NCI-H510A (cell line): ENCODE measurements around the gene EML3.
A peak's percentile ranks its signal among the peaks of the same experiment; 100 is the strongest.
"Not testable (repeated sequence)": the region's sequence is repeated elsewhere in the genome, so short reads cannot be mapped to it uniquely, and the experiment has no call there.

Experiments used
- DNase-seq: peaks from one replicate; lab custom pipeline; 2025; lab: John Stamatoyannopoulos, UW

The EML3 gene

DNA sequence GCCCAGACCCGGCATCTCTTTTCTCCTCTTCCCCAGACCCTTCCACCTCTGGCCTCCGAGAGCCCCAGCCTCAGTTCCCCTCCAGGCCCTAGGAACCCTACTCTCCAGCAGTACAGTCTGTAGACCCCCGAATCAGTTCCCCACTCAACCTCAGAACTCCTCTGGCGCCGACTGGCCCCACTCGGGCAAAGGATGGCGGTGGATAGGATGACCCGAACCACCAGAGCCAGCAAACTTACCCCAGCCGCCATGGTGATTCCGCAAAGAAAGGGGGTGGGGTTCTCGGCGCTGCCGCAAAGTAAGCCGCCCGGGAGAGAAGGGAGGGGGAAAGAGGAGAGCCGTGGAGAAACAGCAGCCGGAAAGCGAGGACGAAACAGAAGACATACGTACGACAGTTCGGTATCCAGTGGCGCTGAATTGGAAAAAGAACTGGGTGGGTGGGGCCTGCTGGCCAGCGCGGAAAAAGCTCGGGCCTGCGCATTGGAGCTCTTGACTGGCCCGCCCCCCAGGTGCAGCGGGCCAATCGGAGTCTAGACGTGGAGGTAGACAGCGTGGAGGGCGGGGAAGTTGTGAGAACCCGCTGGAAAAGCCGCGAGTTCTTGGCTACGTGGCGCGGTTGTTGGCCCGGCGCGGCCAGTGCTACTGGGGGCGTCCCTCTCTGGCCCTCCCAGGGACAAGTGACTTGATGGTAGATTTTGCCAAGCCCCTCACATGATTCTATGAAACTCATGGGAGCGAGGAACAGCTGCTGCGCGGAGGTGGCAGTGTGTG, 38.8 kb downstream of the EML3 start, which contains the start of gene EEF1G:
Gene EEF1G (minus strand): TSS at position 300 of the 771 bp plus-strand sequence. CDS start 49 bp downstream, at position 251.
- peak; percentile 99 for DNase-seq

- DNase-seq = no peak
These were observed 39.5 kb downstream of the EML3 start for GRCh38 chr11:62573006-62573591.

DNA sequence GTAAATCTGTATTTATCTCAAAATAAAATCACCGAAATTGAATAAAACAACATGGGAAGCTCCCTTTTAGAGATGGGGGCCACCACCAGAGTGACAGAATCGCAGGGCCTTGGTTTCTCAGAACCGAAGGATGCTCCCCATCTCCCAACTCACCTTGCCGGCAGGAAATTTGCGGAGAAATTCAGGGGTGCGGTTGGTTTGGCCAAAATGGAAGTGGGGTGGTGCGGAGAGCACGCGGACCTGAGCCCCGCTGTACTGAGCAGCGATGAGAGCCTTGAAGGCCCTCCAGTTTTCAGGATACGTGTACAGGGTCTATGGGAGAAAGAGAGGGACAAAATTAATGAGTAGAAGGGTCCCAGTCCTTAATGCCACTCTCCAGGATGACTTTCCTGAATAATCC, 40.1 kb downstream of the EML3 start:
- DNase-seq = no peak

DNA sequence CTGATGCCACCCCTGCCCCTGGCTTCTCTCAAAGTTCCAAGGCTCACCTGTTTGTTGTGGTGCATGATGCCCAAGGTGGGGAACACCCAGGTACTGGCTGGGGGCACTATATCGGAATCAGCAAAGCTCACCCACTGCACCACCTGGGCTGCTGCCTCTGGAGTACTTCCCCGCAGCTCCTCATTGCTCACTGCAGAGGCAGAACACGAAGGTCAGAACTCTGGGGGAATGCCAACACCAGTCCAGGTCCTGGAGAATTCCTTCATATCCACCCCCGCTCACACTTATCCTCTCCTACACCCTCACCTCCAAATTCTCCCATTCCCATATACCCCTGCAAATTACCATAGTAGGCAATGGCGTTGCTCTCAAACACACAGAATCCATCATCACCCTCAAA, 41.1 kb downstream of the EML3 start:
- not testable (repeated sequence) for DNase-seq

GRCh38 chr11:62570903-62571302, 41.7 kb downstream of the EML3 start:
- not testable (repeated sequence) for DNase-seq

DNA sequence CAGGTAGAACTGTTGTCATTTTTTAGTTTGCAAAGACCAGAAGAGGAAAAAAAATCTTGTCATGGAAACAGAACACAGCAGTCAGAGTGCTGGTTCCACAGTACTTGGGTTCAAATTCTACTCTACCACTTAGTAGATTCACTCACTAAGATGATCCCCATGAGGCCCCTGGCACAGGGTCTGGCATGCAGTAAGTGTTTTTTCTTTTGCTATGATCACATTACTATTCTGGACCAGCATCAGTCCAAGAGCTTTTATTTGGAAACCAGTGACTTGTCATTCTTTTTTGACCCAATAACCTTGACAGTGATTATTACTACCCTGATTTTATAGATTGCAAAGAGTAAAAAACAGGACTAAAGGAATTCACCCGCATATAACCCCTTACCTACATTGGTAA, 43.0 kb downstream of the EML3 start:
- no peak for DNase-seq

DNA sequence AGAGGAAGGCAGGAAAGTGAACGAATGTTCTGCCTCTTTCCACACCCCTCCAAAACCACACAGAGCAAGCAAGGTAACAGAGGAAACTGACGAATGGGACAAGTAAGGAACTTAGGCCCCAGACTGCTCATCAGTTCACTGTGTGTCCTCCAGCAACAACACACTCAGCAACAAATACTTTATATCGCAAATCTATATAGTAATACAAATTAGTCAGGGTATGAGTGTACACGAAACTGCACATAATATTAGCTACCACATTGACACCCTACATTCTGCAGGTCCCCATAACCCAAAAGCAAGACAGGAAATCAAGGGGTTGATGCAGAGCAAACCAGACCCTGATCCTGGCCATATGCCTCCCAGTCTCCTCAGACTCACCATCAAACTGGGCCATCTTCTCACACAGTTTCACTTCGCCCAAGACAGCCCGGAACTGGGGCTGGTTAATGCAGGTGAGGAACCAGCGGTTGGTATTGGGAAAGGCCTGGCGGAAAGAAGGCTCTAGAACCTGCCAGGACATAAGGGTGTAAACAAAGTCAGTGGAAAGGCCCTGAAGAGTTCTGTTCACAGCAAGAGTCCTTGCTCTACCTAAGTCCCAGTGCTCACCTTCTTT, 45.4 kb downstream of the EML3 start:
- no peak for DNase-seq

GRCh38 chr11:62566247-62566646, 46.3 kb downstream of the EML3 start:
- DNase-seq = no peak

GRCh38 chr11:62565100-62565802, 47.3 kb downstream of the EML3 start:
- DNase-seq = no peak

GRCh38 chr11:62561677-62562230, 50.8 kb downstream of the EML3 start:
- DNase-seq = not testable (repeated sequence)

GRCh38 chr11:62560566-62561103, 51.9 kb downstream of the EML3 start:
- no peak for DNase-seq

DNA sequence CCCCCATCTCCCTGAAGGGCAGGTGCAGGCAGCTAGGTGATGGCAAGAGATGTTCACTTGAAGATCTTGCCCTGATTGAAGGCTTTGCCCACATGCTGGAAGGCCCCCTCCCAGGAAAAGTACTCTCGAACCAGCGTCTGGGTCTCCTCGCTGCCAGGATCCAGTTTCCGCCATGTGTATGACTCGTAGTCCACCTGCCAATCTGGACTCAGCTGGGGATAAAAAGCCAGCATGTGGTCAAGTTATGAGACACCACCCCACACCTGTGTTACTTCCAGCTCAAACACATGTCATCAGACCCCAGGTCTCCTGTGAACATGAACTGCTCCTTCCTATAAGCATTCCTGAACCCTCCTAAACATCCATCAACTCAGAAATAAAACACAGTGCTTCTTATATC, 52.9 kb downstream of the EML3 start:
- DNase-seq = not testable (repeated sequence)

- no peak for DNase-seq
These were observed 53.4 kb downstream of the EML3 start for GRCh38 chr11:62559204-62559603.

GRCh38 chr11:62558669-62559068, 53.9 kb downstream of the EML3 start:
- DNase-seq = no peak

DNA sequence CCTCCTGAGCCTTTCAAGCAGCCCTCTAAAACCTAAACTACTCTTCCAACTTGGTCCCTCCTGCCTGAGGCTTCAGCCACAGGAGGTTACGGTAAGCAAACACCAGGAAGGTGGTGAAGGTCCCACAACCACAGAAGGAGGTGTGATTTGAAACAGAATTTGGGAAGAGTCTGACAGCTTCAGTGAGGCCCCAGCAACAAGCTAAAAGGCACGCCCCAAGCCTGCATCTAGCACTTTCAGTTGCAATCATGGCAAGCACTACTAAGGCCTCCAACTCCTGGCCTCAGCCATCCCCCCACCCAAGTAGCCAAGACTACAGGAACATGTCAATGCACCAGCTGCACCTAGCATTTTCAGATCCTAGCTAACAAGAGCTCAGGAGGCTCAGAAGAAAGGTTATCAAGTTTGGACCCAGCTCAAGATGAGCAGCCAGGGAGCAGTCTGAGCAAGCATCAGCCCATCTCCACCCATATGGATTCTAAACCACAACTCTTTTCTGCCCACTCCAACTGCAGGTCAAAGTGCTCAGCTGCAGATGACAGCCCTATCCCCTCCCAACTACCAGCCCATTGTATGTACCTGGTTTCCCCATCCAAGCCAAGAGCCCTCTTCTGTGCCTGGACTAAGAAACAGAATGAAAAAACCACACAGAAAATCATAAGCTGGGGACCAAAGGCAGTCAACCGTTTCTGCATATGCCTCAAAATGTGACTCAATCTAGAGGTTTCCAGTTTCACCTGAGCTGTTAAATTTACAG, 55.5 kb downstream of the EML3 start:
- no peak for DNase-seq

DNA sequence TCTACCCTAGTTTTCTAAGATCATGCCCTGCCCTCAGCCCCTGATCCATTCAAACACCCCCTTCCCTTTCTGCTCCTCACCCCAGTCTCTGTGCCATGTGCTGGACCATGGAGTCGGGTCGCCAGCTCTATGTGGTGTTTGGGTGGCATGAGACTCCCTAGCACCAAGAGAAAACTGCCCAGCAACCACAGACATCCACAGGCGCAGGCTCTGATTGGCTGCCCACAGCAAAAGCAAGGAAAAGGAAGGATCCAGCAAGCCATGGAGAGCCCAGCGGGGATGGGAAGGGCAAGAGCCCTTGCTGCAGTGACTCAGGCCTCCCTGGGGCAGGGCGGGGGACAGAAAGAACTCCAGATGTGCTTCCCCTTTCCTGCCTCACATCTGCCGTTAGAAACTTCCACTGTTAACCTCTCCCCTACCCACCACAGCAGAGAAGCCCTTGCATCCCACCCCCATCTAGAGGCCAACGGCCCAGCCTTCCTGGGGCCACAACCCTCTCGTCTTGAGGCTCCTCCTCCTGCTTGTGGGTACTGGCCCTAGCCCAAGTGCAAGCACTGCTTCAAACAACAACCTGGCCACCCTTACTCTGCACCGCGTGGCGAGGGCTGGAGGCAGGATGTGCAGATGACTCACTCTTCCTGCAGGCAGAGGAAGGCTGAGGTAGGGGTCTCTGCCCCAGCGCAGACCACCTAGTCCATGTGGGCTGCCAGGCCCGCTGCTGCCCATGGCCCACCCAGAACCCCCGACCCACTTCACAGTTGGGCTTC, 56.3 kb downstream of the EML3 start:
- DNase-seq = peak; percentile 49

GRCh38 chr11:62555464-62556107, 57.0 kb downstream of the EML3 start:
- DNase-seq = no peak

DNA sequence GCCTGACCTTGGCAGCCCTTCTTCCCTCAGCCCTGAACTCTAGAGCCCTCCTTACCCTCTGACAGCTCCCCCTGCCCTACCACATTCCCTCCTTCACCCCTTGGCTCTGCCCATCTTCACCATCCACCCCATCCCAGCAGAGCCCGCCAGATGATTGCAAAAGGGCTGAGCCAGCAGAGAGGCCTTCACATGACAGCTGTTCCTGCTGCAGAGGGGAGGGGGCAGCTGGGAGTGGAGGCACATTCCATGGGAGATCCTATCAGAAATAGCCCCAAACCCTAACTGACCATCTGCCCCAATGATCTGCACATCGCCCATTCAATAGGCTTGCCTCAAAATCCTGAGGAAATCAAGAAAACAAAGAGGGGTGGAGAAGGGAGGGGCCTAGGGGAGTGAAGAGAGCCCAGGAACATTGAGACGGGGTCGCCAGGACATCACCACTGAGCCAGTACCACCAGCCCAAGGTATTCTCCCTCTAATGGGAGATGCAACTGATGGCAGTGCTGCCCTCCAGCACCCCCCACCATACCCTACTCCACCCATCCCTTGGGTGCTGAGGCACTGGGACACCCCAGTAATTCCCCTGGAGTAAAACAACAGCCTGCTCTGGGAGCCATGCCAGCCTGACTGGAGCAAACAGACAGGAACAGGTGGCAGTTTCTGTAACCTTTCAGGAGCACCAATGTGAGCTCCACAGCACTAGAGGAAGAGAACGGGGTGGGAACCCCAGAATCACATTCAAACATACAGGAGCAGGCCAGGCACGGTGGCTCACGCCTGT, 58.0 kb downstream of the EML3 start:
- no peak for DNase-seq

- DNase-seq = no peak
These were observed 58.7 kb downstream of the EML3 start for GRCh38 chr11:62553839-62554361.
